Calu3 (cell line): Measurements from ENCODE around the gene CYP4Z1. TPM values are rescaled to one million over a fixed set of nuclear protein-coding genes. Genes with fewer than 3 reads are reported as not detected.
"Not testable (repeated sequence)": the region's sequence is repeated elsewhere in the genome, so short reads cannot be mapped to it uniquely, and the experiment has no call there.

Source experiments
- BruUV-seq: library from RNA; stranded (reverse); fragments of 400-500 nt; replicated peaks from 2 replicates; lab custom pipeline; 2021; lab: Mats Ljungman, UMichigan
- CTCF ChIA-PET: fragments of 300-600 bp; sonication (Branson Sonifier 250); formaldehyde crosslinking; loops from one replicate; lab custom pipeline; 2022; ENCODE audit warnings: antibody characterized with exemption; lab: Charles Lee
- DNase-seq: peaks from one replicate; pipeline ENCODE4 v3.0.0; 2022
- H3K27ac Mint-ChIP-seq: one replicate; pipeline ENCODE4 v1.8.0; 2022; ENCODE audit warnings: mixed read lengths; ENCODE audit not compliant: unreplicated experiment
- H3K27me3 Mint-ChIP-seq: one replicate; pipeline ENCODE4 v1.8.0; 2022; ENCODE audit warnings: mixed read lengths; ENCODE audit not compliant: unreplicated experiment
- H3K36me3 Mint-ChIP-seq: one replicate; pipeline ENCODE4 v1.8.0; 2022; ENCODE audit warnings: mild to moderate bottlenecking, moderate library complexity, mixed read lengths; ENCODE audit not compliant: insufficient read depth, unreplicated experiment
- H3K4me1 Mint-ChIP-seq: one replicate; pipeline ENCODE4 v1.8.0; 2022; ENCODE audit warnings: mild to moderate bottlenecking, low read depth, mixed read lengths; ENCODE audit not compliant: unreplicated experiment
- H3K4me3 Mint-ChIP-seq: one replicate; pipeline ENCODE4 v1.8.0; 2022; ENCODE audit warnings: mild to moderate bottlenecking, low read depth, moderate library complexity, mixed read lengths; ENCODE audit not compliant: unreplicated experiment
- H3K9me3 Mint-ChIP-seq: one replicate; pipeline ENCODE4 v1.8.0; 2022; ENCODE audit warnings: low read depth, mixed read lengths; ENCODE audit not compliant: unreplicated experiment
- CTCF ChIP-seq: fragments of 200-600 bp; IDR thresholded peaks from one replicate; pipeline ENCODE4 v1.8.0; 2022; ENCODE audit warnings: antibody characterized with exemption; ENCODE audit not compliant: unreplicated experiment
- intact Hi-C: fragments of 100-400 bp; cut with micrococcal nuclease; formaldehyde crosslinking; loops from one replicate; pipeline ENCODE4 v1.10.0; 2022; ENCODE audit not compliant: unreplicated experiment
- total RNA-seq: library from RNA; stranded (reverse); gene quantifications from 2 replicates; pipeline ENCODE4 v1.2.3, GENCODE V29; 2022

CYP4Z1 gene
- total RNA-seq, 1 experiment from 2014 or later = not detected

- H3K36me3 Mint-ChIP-seq = no peaks in the 10 kb centered on the region
- H3K27me3 Mint-ChIP-seq = peaks cover 40% of the 10 kb centered on the region
- peaks cover 6% of the 10 kb centered on the region for H3K9me3 Mint-ChIP-seq
- no TSS peak for BruUV-seq
- H3K27ac Mint-ChIP-seq = no peak overlapping the region
- intact Hi-C loops = no loop called here
- TF ChIP-seq CTCF = no peak
- DNase-seq = no peak
- H3K4me3 Mint-ChIP-seq = no peak overlapping the region
- no peaks in the 10 kb centered on the region for H3K4me1 Mint-ChIP-seq
- CTCF ChIA-PET = no interaction called here
These were observed 7.7 kb upstream of the CYP4Z1 start for GRCh38 chr1:47059376-47059775.

GRCh38 chr1:47069080-47069479 is 2.0 kb downstream of the CYP4Z1 start:
- H3K27me3 Mint-ChIP-seq = peaks cover 48% of the 10 kb centered on the region
- H3K27ac Mint-ChIP-seq, H3K9me3 Mint-ChIP-seq, H3K4me3 Mint-ChIP-seq, H3K4me1 Mint-ChIP-seq, H3K36me3 Mint-ChIP-seq, intact Hi-C loops, CTCF ChIA-PET, BruUV-seq: not testable (repeated sequence)
- peak; percentile 1 for DNase-seq

GRCh38 chr1:47069509-47069908 is 2.5 kb downstream of the CYP4Z1 start:
- BruUV-seq, intact Hi-C loops: not testable (repeated sequence)

GRCh38 chr1:47089356-47089755 is 22.3 kb downstream of the CYP4Z1 start:
- H3K27ac Mint-ChIP-seq, H3K4me1 Mint-ChIP-seq, H3K27me3 Mint-ChIP-seq, H3K4me3 Mint-ChIP-seq, CTCF ChIA-PET, H3K9me3 Mint-ChIP-seq, H3K36me3 Mint-ChIP-seq, intact Hi-C loops, BruUV-seq: not testable (repeated sequence)
- peak; percentile 47 for DNase-seq

More at GRCh38 chr1:47069509-47069908, 2.5 kb downstream of the CYP4Z1 start:
- H3K9me3 Mint-ChIP-seq, CTCF ChIA-PET, DNase-seq, H3K36me3 Mint-ChIP-seq, H3K4me3 Mint-ChIP-seq, H3K27ac Mint-ChIP-seq, H3K4me1 Mint-ChIP-seq: not testable (repeated sequence)
- H3K27me3 Mint-ChIP-seq = peaks cover 47% of the 10 kb centered on the region

GRCh38 chr1:47091476-47091875 is 24.4 kb downstream of the CYP4Z1 start:
- H3K36me3 Mint-ChIP-seq, intact Hi-C loops, H3K9me3 Mint-ChIP-seq, BruUV-seq, H3K27ac Mint-ChIP-seq, H3K4me1 Mint-ChIP-seq, DNase-seq, CTCF ChIA-PET, H3K27me3 Mint-ChIP-seq, H3K4me3 Mint-ChIP-seq: not testable (repeated sequence)
- TF ChIP-seq CTCF = peak; percentile 37

GRCh38 chr1:47104816-47105215 is 37.8 kb downstream of the CYP4Z1 start:
- H3K36me3 Mint-ChIP-seq = no peaks in the 10 kb centered on the region
- H3K27ac Mint-ChIP-seq = no peak overlapping the region
- CTCF ChIA-PET = no interaction called here
- H3K9me3 Mint-ChIP-seq = no peaks in the 10 kb centered on the region
- BruUV-seq = no TSS peak
- TF ChIP-seq CTCF = peak; percentile 24
- peak; percentile 51 for DNase-seq
- intact Hi-C loops = loop anchor here (5.0 kb wide), 1 partner anchor 72 kb away; no protein-coding TSS in a partner anchor
- peaks cover 9% of the 10 kb centered on the region for H3K4me1 Mint-ChIP-seq
- H3K4me3 Mint-ChIP-seq = no peak overlapping the region
- H3K27me3 Mint-ChIP-seq = no peaks in the 10 kb centered on the region
